ENCODE data around the gene ELAVL3.
"Not testable (repeated sequence)": the region's sequence is repeated elsewhere in the genome, so short reads cannot be mapped to it uniquely, and the experiment has no call there.

The ELAVL3 gene

DNA sequence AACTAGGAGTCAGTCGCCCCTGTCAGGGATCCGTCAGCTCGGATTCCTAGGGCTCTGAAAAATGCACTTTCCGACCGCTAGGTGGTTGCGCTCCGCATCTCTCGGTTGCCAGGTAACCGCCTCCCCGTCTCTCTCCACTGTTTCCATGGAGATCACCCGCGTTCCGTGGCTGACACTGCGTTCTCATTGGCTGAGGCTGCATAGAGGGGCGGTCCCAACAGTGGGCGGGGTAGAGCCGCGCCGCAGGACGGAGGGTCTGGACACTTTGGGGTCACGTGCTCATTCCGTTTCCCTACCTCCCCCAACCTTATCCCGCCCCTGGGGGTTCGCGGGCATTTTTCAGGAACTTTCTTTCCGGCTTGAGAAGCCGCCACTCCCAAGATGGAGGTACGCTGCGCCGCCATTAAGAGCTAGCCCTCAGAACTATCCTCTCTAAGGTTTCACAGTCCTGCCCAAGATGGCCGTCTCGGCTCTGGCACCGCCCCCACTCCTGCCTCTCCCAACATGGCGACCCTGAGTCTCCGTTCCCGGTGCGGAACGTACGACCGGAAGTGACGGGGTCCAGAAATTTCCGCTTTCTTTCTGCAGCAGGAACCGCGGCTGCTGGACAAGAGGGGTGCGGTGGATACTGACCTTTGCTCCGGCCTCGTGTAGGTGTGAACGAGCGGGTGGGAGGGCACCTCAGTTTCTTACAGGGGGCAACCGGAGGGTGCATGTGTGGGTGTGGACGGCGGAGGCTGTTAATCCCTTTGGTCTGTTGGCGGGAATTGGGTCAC lies 45.6 kb downstream of the ELAVL3 start, which contains the start of the genes ODAD3 and PRKCSH:
Gene ODAD3, minus strand, starts transcription at position 65 of the 776 bp plus-strand sequence. CDS start 105 bp downstream, outside the sequence.
Gene PRKCSH, plus strand, starts transcription at position 579 of the 776 bp plus-strand sequence. CDS start 483 bp downstream, outside the sequence.
- DNase-seq, result peak; percentile 97 to 100 (median 100)

DNA sequence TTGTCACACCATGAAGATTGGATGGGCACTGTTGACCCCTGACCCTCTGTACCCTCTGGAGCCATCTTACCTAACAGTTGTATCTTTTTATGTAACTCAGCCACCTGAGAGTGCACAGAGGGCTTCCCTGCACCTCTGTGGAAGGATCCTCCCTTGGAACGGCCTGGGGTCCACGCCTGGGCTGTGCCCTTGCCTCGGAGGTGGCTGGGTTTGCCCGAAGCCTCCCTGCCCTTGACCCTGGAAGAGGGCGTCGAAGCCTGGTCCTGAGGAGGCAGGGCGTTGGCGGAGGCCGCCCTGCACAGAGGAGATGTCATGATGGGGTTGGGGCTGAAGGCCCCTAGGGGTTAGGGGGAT lies 46.2 kb downstream of the ELAVL3 start:
- no peak for DNase-seq

DNA sequence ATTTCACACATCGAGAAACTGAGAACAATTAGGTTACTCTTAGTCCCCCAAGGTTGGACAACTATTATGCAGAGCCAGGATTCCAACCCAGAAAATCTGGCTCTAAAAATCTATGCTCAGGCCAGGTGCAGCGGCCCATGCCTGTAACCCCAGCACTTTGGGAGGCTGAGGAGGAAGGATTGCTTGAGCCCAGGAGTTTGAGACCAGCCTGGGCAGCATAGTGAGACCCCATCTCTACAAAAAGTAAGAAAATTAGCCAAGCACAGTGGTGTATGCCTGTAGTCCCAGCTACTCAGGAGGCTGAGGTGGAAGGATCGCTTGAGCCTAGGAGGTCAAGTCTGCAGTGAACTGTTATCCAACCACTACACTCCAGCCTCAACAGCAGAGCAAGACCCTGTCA lies 47.3 kb downstream of the ELAVL3 start:
- DNase-seq, result not testable (repeated sequence)

DNA sequence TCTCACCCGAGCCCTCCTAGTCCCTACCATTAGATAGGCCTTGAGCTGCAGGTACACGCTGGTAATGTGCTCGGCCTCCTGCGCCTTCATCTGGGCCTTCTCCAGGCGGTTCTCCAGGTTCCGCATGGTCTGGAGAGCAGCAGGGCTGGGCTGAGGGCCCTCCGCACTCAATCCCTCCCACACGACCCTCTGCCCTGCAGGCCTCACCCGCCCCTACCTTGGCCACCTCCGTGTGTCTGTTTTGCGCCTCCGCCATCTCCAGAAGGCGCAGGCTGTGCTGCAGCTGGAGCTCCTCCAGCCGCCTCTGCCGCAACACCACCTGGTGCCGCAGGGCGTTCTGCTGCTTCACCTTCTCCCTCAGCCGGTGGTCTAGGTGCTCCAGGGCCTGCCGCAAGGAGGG lies 54.2 kb downstream of the ELAVL3 start:
- no peak for DNase-seq

DNA sequence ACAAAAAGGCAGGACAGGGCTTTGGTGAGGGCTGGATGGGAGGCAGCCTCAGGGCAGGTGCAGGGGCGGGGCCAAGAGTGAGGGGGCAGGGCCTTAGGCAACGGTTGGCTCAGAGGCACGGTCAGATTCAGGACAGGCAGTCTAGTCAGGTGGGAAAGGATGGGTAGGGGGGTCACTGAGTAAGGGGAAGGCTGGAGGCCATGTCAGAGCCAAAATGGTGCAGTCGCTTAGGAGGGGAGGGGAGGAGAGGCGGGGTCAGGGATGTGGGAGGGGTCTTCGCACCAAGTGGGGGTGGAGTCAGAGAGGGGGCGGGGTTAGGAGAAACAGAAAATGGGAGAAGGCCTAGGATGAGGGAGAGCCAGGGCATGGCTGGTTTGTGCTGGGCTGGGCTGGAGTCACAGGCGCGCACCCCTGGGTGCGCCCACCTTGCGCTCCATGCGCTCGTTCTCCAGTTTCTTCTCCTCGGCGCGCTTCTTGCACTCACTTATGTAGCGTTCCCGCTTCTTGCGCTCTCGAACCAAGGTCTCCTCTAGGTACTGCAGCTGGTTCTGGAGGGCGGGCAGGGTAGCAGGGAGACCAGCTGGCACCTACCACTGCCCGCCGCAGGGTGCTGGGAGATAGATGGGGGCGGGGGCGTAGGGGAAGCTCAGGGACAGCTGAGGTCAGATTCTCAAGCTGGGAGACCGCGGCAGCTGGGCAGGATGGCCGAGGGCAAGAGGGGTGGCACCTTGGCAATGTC lies 55.0 kb downstream of the ELAVL3 start:
- no peak for DNase-seq

DNA sequence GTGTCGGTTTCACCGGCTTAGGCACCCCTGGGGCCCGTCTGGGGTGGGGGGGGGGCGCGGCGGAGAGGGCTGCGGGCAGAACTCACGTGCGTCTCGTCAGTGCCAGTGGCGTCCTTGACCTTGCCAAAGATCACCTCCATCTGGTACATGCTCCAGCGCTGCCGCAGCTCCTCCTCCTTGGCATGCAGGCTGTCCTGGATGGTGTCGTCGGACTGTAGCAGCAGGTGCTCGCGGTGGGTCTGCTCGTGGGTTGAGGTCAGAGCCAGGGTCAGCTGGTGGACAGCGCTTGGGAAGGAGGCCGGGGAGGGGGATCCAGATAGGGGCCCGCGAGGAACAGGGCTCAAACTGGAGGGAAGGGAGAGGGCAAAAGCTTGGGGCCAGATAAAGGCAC lies 57.1 kb downstream of the ELAVL3 start:
- DNase-seq, result no peak

DNA sequence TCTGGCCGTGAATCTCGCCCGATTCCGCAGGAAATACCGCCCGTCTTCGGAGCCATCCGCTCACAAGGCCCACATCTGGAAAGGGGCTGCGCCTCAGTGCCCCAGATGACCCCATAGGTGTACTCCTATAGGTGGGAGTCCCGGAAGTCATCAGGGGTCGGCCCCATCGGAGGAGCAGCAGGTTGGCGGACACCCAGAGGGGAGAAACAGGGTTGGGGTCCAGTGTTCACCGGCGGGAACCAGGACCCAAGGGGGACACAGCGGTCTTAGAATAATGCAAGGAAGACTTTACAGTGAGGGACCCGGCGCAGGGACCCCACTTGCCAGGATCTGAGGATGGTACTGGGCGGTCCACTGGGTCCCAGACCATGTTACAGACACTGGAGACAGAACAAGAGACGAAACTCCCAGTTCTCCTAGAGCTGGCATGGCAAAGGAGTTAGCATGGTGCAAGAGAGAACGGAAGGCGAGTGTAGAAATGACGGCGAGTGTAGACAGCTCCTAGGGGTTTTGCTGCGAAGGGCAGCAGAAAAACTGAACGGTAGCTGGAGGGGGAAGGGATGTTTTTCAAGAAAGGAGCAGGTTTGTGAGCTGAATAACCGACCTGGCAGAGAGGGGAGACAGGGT lies 57.6 kb downstream of the ELAVL3 start:
- DNase-seq, result no peak

DNA sequence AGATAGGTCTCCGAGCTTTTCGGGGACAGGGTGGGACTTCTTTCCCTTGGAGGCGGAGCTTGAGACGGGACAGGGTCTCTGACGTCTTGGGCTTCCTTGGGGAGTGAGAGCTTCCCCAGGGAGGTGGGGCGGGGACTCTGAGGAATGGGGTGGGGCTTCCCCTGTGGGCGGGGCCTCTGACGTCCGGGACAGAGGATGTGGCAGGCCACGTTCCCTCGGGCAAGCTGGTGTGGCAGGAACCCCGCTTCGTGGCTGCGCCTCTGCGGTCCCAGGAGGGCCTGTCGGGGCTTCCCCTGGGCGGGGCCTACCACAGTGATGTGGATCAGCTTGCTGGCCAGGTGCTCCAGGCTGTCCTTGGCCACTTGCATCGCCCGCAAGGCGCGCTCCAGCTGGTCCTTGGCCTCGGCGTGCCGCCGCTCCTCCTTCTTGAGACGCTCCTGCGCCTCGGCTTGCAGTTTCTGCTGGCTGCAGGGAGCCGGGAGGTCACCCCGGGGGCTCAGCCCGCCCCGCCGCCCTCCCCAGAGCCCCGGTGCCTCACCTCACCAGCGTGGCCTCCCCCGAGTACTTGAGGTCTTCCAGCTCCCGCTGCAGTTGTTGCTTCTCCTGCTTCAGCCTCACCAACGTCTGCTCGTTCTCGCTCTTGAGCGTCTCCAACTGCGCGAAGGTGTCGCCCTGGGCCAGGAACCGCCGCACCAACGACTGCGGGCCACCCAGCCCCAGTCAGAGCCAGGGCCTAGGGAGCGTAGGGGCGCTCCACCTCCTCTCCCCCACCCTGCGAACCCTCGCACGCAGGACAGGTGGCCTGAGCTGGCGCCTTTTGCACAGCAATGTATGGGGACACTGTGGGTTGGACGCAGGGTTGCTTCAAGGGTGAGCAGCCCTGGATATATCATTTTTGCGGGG lies 58.4 kb downstream of the ELAVL3 start:
- DNase-seq, result peak in 1 of 3 experiments; percentile 34

DNA sequence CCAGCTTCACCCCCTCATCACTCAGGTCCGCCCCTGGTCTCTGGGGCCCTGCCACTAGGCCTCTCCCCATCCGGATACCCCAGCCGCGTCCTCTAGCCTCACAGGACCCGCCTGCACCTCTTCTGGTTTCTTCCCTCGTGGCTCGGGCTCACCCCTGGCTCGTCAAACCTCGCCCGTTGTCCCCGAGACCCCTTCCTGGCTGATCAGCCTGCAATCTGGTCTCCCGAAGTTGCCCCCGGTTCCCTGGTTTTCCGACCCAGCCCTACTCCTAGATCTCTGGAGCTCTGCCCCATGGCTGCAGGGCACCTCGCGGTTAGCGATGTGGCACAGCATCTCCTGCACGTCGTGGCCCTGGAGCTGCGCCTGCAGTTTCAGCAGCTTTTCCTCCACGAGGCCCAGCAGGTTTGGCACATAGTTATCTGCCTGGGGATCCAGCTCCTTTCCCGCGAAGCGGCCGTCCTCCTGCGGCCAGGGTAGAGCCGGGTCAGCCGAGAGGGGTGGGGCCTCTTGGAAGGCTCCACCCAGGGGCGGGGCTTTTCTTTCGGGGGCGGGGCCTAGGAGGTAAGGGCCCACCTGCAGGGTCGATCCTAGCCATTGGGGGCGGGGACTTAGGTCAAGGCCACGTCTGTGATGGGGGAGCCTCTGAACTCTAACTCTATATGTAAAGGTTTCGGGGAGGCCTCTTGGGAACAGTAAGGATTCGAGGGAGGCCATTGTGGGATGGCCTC lies 59.3 kb downstream of the ELAVL3 start:
- no peak for DNase-seq

DNA sequence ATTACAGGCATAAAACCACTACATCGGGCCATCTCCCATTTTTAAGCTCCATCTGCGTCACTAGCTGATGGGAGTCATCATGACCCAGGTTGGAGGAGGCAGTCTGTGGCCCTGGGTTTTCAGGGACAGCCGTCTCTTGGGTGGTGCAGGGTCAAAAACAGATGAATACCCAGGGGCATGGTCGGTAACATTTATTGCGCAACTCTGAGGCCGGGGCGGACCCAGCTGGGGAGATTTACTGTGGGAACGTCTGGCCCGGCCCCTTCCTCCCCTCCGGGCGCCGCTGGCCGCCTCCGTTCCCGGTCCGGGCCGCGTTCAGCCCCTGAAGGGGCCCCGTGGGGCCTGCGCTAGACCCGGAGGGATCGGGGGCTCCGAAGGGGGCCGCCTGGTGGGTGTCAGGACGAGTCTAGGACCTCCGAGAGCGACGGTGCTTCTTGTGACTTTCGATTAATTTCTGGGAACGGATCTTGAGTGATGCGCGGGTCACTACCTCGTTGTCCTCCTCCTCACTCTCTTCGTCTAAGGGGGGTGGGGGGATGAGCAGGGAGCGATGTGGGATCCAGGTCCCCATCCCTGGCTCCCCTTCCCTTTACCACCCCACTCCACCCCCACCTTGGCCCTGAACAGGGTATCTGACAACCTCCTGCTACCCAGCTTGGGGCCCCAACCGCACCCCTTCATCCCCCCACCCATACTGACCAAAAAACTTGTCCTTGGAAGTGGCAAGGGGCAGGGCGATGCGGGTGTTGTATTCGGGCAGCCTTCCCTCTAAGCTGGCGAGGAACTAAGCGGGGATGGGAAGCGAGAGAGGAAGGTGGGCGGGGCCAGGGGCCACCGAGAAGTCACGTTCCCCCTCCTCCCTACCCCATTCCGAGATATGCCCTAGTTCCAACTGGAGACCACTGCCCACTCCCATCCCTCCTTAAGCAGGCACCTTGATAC lies 60.1 kb downstream of the ELAVL3 start:
- no peak for DNase-seq

DNA sequence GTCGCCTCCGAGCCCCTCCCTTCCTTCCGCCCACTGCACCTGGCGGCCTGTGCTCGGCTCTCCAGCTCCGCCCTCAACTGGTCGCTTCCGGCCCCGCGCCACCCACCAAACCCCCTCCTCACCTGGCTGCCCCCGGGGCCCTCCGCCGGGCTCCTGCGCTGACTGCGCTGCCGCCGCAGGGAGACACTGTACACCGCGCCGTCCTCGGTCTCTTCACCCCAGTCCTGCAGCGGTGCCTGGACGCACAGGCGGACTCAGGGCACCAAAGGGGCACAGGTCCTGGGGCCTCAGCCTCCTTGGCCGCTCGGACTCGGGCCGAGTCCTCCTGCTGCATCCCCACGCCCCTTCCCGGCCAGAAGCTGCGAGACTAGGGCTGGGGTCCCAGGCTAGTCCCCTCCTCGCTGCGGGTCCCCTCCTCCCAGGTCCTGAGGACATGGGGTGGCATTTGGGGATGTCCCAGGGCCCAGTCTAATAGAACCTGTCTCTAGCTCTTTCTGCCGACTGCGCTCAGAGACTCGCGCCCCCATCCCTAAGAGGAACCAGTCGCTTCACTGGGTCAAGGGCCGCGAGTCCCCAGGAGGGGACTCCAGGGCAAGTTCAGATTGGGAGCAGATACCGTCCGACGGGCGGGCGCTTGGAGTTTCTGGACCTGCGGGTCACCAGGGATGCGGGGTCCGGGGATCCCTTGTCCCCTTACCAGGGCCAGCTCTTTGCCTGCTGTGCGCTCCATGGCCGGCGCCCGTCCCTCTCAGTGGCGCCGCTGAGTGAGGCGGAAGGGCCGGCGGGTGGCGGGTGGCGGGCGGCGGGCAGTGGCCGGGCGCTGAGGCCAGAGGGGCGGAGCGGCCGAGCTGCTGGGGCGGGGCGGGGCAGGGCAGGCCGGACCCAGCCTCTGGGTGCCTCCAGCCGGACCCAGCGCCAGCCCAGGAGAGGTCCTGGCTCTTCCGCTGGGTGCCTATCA lies 62.0 kb downstream of the ELAVL3 start, which contains the start of gene RGL3:
Gene RGL3, minus strand, starts transcription at position 766 of the 958 bp plus-strand sequence. Its CDS starts 36 bp downstream, at position 730.
- DNase-seq, result peak; percentile 36 to 91 (median 87)

DNA sequence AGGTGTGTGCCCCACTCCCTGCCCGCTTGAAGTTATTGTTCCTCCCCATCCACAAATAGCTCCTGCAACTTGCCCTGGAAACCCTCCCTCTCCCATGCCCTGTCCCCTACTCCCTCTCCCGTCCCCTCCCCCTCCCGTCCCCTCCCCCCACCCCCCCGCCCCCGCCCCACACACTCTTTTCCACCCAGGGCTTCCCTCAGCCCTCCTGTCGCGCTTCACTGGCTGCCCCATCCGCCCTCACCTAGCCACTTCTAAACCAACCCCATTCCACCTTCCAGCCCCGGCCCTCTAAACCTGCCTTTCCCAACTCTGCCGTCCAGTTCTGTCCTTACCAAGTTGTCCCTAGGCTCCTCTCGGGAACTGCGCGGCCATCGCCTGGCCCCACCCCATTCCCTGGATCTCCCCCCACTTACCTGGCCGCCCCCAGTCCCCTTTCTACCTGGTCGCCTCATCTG lies 62.7 kb downstream of the ELAVL3 start:
- DNase-seq, result no peak

DNA sequence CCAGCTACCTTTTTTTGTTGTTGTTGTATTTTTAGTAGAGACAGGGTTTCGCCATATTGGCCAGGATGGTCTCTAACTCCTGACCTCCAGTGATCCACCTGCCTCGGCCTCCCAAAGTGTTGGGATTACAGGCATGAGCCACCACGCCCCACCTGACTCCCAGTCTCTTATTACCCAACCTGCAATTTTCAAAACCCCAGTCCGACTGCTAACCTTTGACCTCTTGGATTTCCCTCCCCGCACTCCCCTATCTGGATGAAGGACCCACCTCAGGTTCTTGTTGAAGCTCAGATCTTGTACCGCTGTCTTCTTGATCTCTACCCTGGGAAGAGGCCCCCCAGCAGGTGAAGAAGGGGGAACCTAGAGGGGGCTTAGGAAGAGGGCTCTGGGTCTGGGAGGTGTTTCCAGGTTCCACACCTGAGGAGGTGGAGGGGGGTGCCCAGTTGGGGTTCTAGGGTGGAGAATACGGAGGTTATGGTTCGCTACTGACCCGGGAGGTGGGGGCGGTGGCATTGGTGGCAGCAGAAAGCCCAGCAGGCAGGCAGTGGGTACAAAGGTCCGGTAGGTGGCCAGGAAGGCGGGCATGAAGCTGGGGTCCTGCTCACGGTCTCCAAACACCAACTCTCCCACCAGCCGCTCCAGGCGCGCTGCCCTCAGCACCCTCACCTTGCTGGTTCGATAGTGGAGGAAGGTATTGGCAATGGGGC lies 64.3 kb downstream of the ELAVL3 start:
- DNase-seq, result no peak

DNA sequence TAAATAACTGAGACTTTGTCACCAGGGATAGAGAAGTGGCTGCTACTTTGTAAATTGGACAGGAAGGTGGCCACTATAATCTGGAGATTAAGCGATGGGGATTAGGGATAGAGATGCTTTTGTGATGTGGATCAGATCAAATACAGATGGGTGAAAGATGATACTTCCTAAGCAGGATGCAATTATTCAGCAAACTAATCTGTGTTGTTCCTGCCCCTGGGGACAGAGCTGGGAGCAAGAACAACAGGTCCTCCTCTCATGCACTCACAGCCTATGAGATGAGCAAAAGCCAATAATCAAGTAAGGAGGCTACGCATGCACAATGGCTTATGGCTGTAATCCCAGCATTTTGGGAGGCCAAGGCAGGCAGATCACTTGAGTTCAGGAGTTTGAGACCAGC lies 66.3 kb downstream of the ELAVL3 start:
- DNase-seq, result peak in 1 of 3 experiments; percentile 22

DNA sequence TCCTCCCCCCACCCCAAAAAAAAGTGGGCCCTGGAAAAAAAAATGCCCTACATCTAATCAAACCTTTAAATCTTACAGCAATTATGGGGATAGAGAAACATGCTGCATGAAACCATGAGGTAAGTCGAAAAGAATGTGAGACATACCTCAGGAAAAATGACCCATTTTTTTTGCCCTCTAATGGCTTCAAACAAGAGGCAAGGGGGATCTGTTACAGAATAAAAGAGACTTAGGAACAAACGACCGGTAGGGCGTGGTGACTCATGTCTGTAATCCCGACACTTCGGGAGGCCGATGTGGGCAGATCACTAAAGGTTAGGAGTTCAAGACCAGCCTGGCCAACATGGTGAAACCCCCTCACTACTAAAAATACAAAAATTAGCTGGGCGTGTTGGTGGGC lies 70.2 kb downstream of the ELAVL3 start:
- no peak for DNase-seq

DNA sequence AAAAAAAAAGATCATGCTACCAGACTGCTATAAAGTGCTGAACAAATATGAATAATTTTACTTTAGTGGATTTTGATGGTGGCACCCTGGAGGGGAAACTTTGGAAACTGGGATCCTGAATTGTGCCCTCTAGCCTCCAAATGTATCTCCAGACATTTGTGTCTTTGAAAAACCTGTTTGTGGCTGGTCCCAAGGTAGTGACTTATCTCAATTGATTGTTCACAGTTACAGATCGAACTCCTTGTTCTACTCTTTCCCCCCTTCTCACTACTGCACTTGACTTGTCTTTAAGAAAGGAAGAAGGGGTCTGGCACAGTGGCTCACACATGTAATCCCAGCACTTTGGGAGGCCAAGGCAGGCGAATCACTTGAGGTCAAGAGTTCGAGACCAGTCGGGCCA lies 72.3 kb downstream of the ELAVL3 start:
- DNase-seq, result no peak

DNA sequence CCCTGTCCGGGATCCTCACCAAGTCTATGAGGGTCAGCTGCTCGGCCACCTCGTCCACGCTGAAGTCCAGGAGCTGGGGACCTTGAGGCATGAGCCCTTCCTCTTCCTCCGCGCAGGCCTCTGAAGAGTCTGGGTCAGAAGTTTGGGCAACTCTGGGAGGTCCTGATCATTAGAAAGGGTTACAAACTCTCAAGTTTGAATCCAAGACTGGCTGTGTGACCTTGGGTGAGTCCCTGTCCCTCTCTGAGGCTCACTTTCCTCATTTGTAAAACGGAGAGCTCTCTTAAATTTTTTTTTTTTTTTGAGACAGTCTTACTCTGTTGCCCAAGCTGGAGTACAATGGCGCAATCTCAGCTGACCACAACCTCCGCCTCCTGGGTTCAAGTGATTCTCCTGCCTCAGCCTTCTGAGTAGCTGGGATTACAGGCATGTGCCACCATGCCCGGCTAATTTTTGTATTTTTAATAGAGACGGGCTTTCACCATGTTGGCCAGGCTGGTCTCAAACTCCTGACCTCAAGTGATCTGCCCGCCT lies 74.1 kb downstream of the ELAVL3 start:
- not testable (repeated sequence) for DNase-seq

All from NCI-H1417 (cell line).